SK-N-MC (cell line): ENCODE data around the gene AK1.

Experiments
- DNase-seq: peaks from one replicate; pipeline ENCODE4 v3.0.0-alpha.2; 2011; ENCODE audit warnings: low read depth, low spot score
- H3K27ac ChIP-seq: fragments of 200-600 bp; sonication (generic); 2 replicates; pipeline ENCODE4 v1.5.1; 2016; ENCODE audit warnings: mixed run types
- H3K36me3 ChIP-seq: fragments of 200-600 bp; sonication (generic); 2 replicates; pipeline ENCODE4 v1.6.1; 2017; ENCODE audit warnings: antibody characterized with exemption, low read length, mixed read lengths; ENCODE audit not compliant: insufficient read depth
- H3K4me3 ChIP-seq: fragments of 200-600 bp; sonication (generic); 2 replicates; pipeline ENCODE4 v1.5.1; 2016
- H3K9ac ChIP-seq: fragments of 200-600 bp; sonication (generic); 2 replicates; pipeline ENCODE4 v1.8.0; 2017; ENCODE audit warnings: mixed run types, mixed read lengths; ENCODE audit not compliant: insufficient read length
- H3K9me3 ChIP-seq: fragments of 200-600 bp; sonication (generic); 2 replicates; pipeline ENCODE4 v1.6.1; 2017; ENCODE audit warnings: low read depth, mild to moderate bottlenecking, antibody characterized with exemption, low read length, moderate library complexity, mixed read lengths
- EZH2 ChIP-seq: fragments of 200-600 bp; sonication (generic); IDR thresholded peaks from one replicate; pipeline ENCODE4 v1.6.1; 2017; ENCODE audit warnings: antibody characterized with exemption
- FOXP2 ChIP-seq: optimal IDR thresholded peaks from 2 replicates; pipeline ENCODE3; 2011; ENCODE audit warnings: mild to moderate bottlenecking, moderate library complexity; ENCODE audit not compliant: insufficient read depth; ENCODE audit errors: extremely low read length, control extremely low read depth
- POLR2AphosphoS5 ChIP-seq: IDR thresholded peaks from 2 replicates; pipeline ENCODE4 v1.6.1; 2012; ENCODE audit warnings: mild to moderate bottlenecking, low read depth, low read length, borderline replicate concordance

Gene AK1

DNA sequence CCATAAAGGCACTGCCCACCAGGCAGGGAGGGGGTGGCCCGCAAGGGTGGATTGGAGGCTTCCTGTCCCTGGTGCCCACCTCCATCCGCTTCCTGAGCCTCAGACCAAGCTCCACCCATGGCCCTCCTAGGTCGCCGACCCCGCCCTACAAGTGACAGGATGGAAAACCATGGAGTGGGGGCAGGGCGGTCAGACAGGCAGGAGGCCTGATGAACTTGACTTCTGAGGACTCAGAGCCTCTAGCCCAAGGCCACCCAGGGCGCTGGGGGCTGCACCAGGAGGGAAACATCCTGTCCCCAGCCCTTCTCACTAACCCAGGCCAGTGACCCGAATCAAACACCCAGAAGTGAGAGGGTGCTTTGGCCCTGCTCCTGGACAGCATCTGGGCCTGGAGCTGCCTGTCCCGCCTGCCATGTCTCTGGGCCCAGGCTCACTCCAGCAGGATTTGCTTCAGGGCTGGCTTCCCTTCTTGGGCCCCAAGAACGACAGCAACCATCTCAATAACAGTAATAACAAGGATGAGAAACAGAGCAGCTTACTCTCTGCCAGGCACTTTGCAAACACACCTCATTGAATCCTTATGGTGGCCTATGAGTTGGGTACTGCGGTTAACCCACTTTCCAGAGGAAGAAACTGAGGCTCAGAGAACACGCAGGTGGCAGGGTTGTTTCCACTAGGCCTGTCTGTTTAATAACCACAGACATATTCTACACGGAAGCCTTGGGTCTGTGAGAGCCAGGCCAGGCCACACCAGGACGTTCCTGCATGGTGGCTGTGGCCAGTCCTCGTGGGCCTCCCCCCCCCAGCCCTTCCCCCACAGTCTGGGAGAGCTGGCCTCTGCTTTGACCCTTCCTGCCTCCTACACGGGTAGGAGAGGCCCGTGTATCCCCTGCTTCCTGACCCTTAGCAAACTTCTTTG lies 26.3 kb upstream of the AK1 start:
- Histone ChIP-seq H3K27ac (no peak overlapping the region), H3K9ac (no peak overlapping the region)
- no peak for DNase-seq

GRCh38 chr9:127899128-127899943 lies 21.9 kb upstream of the AK1 start, which contains the start of gene ST6GALNAC6:
Gene ST6GALNAC6, minus strand, starts transcription at chr9:127899603. Its CDS starts 1,622 bp downstream, at chr9:127897981.
- H3K9ac ChIP-seq: peak within 1 kb of the TSS; percentile 74
- TF ChIP-seq POLR2AphosphoS5: no peak
- TF ChIP-seq FOXP2: no peak
- no peak for TF ChIP-seq EZH2
- H3K36me3 ChIP-seq: peaks cover 27% of the 10 kb centered on the region
- H3K4me3 ChIP-seq: peak within 1 kb of the TSS; percentile 92
- H3K27ac ChIP-seq: no peak within 1 kb of the TSS
- no peak for DNase-seq
- H3K9me3 ChIP-seq: peaks cover 2% of the 10 kb centered on the region; the same call in 1 of the 2 replicates

More for the DNA sequence above, 26.3 kb upstream of the AK1 start:
- TF ChIP-seq EZH2 (no peak), FOXP2 (no peak), POLR2AphosphoS5 (no peak)
- no peaks in the 10 kb centered on the region for H3K36me3 ChIP-seq
- H3K4me3 ChIP-seq: no peak overlapping the region
- H3K9me3 ChIP-seq: no peaks in the 10 kb centered on the region

DNA sequence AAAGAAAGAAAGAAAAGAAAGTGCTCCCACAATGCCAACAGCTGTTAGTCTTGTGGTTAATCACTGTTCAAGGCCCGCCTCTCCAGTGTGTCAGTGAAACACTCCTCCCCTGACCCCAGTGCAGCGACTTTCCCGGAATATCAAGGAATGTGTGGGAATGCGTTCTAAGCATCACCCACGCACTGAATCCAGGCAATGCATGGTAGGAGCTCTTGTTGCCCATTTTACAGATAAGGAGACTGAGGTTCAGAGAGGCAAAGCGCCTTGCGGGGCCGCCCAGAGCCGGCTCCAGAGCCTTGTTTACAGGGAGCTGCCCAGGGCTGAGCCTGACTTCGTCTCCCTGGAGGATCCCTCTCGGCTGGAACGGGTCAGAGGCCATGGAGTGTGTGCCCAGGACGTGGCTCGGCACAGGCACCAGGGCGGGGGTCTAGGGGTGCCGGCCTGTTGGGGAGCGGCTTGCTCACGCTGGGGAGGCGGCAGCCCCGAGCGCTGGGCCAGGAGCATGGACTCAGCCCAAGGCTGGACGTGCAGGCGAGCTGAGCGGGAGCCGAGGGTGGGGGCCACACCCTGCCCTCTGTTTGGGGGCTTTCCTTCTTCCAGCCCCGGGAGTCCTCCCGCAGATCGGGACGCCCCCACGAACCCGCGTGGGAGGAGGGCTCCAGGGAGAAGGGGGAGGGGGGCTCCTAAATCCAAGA lies 21.1 kb upstream of the AK1 start:
- no peak for TF ChIP-seq POLR2AphosphoS5
- TF ChIP-seq FOXP2: no peak
- no peak for TF ChIP-seq EZH2
- Histone ChIP-seq H3K36me3 (peaks cover 35% of the 10 kb centered on the region), H3K9me3 (peaks cover 2% of the 10 kb centered on the region; the same call in 1 of the 2 replicates), H3K27ac (no peak overlapping the region), H3K4me3 (peak overlapping the region; percentile 92), H3K9ac (peak overlapping the region; percentile 74)
- DNase-seq: no peak

DNA sequence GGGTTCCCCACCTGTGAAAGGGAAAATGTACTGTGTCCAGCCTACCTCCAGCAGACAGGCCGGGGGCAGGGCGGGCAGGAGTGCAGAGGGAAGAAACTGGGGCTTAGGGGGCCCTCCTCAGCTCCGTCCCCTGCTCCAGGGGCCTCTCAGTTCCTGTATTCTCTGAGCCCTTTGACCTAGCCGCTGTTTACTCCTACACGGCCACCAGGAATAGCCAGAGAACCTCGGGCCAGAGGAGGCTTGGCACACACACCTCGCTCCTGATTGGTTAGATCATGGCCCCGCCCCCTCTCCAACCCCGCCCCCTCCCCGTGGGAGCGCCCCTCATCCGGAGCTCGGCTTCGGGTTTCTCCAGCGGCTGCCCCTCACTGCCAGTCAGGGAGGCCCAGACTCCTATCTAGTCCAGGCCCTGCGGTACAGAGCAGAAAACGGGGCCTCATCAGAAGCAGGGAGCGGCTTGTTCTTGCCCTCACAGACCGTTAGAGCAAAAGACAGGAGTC lies 19.8 kb upstream of the AK1 start:
- DNase-seq: no peak
- peaks cover 48% of the 10 kb centered on the region for H3K36me3 ChIP-seq
- TF ChIP-seq FOXP2 (no peak), POLR2AphosphoS5 (no peak), EZH2 (no peak)
- no peak overlapping the region for H3K27ac ChIP-seq
- H3K9ac ChIP-seq: no peak overlapping the region
- no peak overlapping the region for H3K4me3 ChIP-seq
- H3K9me3 ChIP-seq: peaks cover 4% of the 10 kb centered on the region; the same call in 1 of the 2 replicates

DNA sequence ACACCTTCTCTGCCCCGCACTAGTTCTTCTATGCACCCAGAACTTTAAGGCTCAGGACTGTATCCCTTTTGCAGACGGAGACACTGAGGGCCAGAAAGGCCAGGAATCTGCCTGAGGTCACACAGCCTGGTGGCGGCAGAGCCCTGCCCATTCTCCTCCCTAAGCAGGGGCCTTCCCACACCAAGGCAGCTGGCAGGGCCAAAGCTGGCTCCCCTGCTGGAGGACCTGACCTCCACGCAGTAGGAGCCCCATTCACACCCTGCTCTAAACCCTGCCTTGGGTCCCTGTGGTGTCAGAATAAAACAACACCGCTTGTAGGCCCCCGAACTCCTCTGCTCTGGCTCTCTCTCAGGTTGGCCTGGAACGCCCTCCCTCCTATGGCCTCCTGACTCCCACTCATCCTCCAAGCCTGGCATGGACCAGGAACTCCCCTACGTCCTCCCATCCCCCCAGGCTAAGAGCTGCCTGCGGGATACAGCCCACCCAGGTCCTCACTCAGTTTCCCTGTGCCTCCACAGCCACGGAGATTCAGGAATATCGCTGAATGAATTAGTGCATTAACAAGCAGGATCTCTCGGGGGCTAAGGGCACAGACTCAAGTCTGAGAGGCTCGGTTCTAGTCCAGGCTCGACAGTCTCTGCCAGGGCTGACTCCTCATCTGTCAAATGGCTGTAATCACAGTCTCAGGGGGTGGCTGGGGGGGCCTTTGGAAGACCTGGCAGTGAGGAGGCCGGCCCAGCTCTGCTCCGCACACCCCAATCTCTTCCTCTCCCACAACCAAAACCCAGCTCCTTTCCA lies 19.1 kb upstream of the AK1 start:
- Histone ChIP-seq H3K9me3 (peaks cover 4% of the 10 kb centered on the region; the same call in 1 of the 2 replicates), H3K9ac (no peak overlapping the region), H3K36me3 (peaks cover 50% of the 10 kb centered on the region), H3K4me3 (no peak overlapping the region), H3K27ac (no peak overlapping the region)
- TF ChIP-seq POLR2AphosphoS5: no peak
- no peak for TF ChIP-seq EZH2
- TF ChIP-seq FOXP2: no peak
- DNase-seq: no peak

GRCh38 chr9:127895811-127896210 lies 18.3 kb upstream of the AK1 start:
- Histone ChIP-seq H3K9me3 (peaks cover 4% of the 10 kb centered on the region; the same call in 1 of the 2 replicates), H3K27ac (no peak overlapping the region), H3K9ac (no peak overlapping the region), H3K36me3 (peaks cover 50% of the 10 kb centered on the region), H3K4me3 (no peak overlapping the region)
- TF ChIP-seq FOXP2 (no peak), POLR2AphosphoS5 (no peak), EZH2 (no peak)
- DNase-seq: no peak

- Histone ChIP-seq H3K4me3 (no peak overlapping the region), H3K9me3 (peaks cover 4% of the 10 kb centered on the region; the same call in 1 of the 2 replicates), H3K9ac (no peak overlapping the region), H3K36me3 (peaks cover 58% of the 10 kb centered on the region), H3K27ac (no peak overlapping the region)
- DNase-seq: no peak
- TF ChIP-seq EZH2 (no peak), POLR2AphosphoS5 (no peak), FOXP2 (no peak)
Observed at GRCh38 chr9:127893392-127893791, 15.9 kb upstream of the AK1 start.
